Neural progenitor cell (in vitro differentiated cells): ENCODE measurements around the gene ZCCHC7. TPM values are rescaled to one million over a fixed set of nuclear protein-coding genes. Genes with fewer than 3 reads are reported as not detected.

ENCODE experiments used
- DNase-seq: peaks from one replicate; pipeline ENCODE4 v3.0.0-alpha.2; 2016; ENCODE audit warnings: low spot score
- H2AFZ ChIP-seq: fragments of 200-600 bp; sonication (generic); replicated peaks from 2 replicates; pipeline ENCODE4 v1.6.1; 2016; ENCODE audit warnings: antibody characterized with exemption
- H3F3A ChIP-seq: fragments of 200-600 bp; sonication (generic); 2 replicates; pipeline ENCODE4 v1.6.1; 2016; ENCODE audit warnings: antibody characterized with exemption, low read depth
- H3K27ac ChIP-seq: fragments of 200-600 bp; sonication (generic); 2 replicates; pipeline ENCODE4 v1.5.1; 2016; ENCODE audit warnings: mild to moderate bottlenecking
- H3K27me3 ChIP-seq: fragments of 200-600 bp; sonication (generic); 2 replicates; pipeline ENCODE4 v1.6.1; 2016; ENCODE audit warnings: mild to moderate bottlenecking, moderate library complexity
- H3K36me3 ChIP-seq: fragments of 200-600 bp; sonication (generic); 2 replicates; pipeline ENCODE4 v1.5.1; 2016
- H3K4me1 ChIP-seq: fragments of 200-600 bp; sonication (generic); 2 replicates; pipeline ENCODE4 v1.6.1; 2016; ENCODE audit warnings: mixed run types
- H3K4me2 ChIP-seq: fragments of 200-600 bp; sonication (generic); 2 replicates; pipeline ENCODE4 v1.6.1; 2016
- H3K4me3 ChIP-seq: fragments of 200-600 bp; sonication (generic); 2 replicates; pipeline ENCODE4 v1.5.1; 2016
- H3K79me2 ChIP-seq: fragments of 200-600 bp; sonication (generic); 2 replicates; pipeline ENCODE4 v1.6.1; 2016; ENCODE audit warnings: low read depth
- H3K9ac ChIP-seq: fragments of 200-600 bp; sonication (generic); 2 replicates; pipeline ENCODE4 v1.6.1; 2016
- H3K9me3 ChIP-seq: fragments of 200-600 bp; sonication (generic); 2 replicates; pipeline ENCODE4 v1.5.1; 2016; ENCODE audit warnings: low read depth
- H4K20me1 ChIP-seq: fragments of 200-600 bp; sonication (generic); 2 replicates; pipeline ENCODE4 v1.6.1; 2016; ENCODE audit warnings: low read depth
- H3K27ac Mint-ChIP-seq: 3 replicates; pipeline ENCODE4 v1.8.0; 2021; ENCODE audit warnings: mixed read lengths
- H3K27me3 Mint-ChIP-seq: 2 replicates; pipeline ENCODE4 v1.8.0; 2022; ENCODE audit warnings: low read depth, mild to moderate bottlenecking, inconsistent platforms, moderate library complexity, mixed read lengths; ENCODE audit not compliant: insufficient read depth
- H3K36me3 Mint-ChIP-seq: 3 replicates; pipeline ENCODE4 v1.8.0; 2021; ENCODE audit warnings: mixed read lengths
- H3K4me1 Mint-ChIP-seq: 3 replicates; pipeline ENCODE4 v1.8.0; 2021; ENCODE audit warnings: mixed read lengths
- H3K4me3 Mint-ChIP-seq: 3 replicates; pipeline ENCODE4 v1.8.0; 2021; ENCODE audit warnings: mild to moderate bottlenecking, moderate library complexity, mixed read lengths
- H3K9me3 Mint-ChIP-seq: 3 replicates; pipeline ENCODE4 v1.8.0; 2020; ENCODE audit warnings: mixed read lengths
- EZH2 ChIP-seq: fragments of 200-600 bp; sonication (generic); IDR thresholded peaks from 2 replicates; pipeline ENCODE4 v1.6.1; 2017; ENCODE audit warnings: antibody characterized with exemption, mild to moderate bottlenecking, moderate library complexity
- EZH2phosphoT487 ChIP-seq: fragments of 200-600 bp; sonication (generic); IDR thresholded peaks from 2 replicates; pipeline ENCODE4 v1.6.1; 2017; ENCODE audit warnings: antibody characterized with exemption
- total RNA-seq: library from RNA; depleted of rRNA; stranded (reverse); fragments of >200 nt; gene quantifications from 2 replicates; pipeline ENCODE4 v1.2.3, GENCODE V29; 2015; ENCODE audit warnings: low replicate concordance
- TF ChIP-seq, protein P1 (sequence below): fragments of 200-600 bp; sonication (generic); IDR thresholded peaks from 2 replicates; pipeline ENCODE4 v1.5.1; 2017; ENCODE audit warnings: antibody characterized with exemption, mild to moderate bottlenecking

Gene ZCCHC7
- total RNA-seq, 1 donor from 2014 or later = 27.6 TPM

DNA sequence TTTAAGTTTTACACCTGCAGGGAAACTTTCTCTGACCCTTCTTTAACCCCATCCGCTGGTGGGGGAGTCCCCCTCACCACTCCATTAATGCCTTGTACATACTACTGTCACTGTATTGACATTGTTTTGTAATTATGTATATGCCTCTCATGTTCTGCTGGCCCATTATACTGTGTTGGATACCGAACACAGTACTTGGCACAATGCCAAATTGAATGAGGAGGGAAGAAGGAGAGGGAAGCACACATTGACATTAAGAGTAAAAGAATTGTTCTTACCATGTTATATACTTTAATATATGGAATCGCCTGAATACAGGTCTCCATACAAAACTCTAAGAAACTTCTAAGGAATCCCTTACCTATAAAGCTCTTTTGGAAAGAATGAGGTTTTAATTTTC is 228.5 kb downstream of the ZCCHC7 start:
- Histone ChIP-seq H3K4me1 (no peaks in the 10 kb centered on the region), H3F3A (no peaks in the 10 kb centered on the region), H3K79me2 (no peaks in the 10 kb centered on the region), H3K4me2 (no peak overlapping the region), H3K27ac (no peak overlapping the region), H3K9ac (no peak overlapping the region), H2AFZ (no peak overlapping the region), H3K9me3 (no peaks in the 10 kb centered on the region), H3K36me3 (no peaks in the 10 kb centered on the region), H3K4me3 (no peak overlapping the region), H4K20me1 (no peaks in the 10 kb centered on the region), H3K27me3 (no peaks in the 10 kb centered on the region)
- Mint-ChIP-seq H3K4me1 (no peaks in the 10 kb centered on the region), H3K9me3 (no peaks in the 10 kb centered on the region), H3K4me3 (no peak overlapping the region), H3K27ac (no peak overlapping the region), H3K36me3 (peaks cover 12% of the 10 kb centered on the region), H3K27me3 (no peaks in the 10 kb centered on the region)
- TF ChIP-seq EZH2 (no peak), EZH2phosphoT487 (no peak)
- TF ChIP-seq, protein P1, sequence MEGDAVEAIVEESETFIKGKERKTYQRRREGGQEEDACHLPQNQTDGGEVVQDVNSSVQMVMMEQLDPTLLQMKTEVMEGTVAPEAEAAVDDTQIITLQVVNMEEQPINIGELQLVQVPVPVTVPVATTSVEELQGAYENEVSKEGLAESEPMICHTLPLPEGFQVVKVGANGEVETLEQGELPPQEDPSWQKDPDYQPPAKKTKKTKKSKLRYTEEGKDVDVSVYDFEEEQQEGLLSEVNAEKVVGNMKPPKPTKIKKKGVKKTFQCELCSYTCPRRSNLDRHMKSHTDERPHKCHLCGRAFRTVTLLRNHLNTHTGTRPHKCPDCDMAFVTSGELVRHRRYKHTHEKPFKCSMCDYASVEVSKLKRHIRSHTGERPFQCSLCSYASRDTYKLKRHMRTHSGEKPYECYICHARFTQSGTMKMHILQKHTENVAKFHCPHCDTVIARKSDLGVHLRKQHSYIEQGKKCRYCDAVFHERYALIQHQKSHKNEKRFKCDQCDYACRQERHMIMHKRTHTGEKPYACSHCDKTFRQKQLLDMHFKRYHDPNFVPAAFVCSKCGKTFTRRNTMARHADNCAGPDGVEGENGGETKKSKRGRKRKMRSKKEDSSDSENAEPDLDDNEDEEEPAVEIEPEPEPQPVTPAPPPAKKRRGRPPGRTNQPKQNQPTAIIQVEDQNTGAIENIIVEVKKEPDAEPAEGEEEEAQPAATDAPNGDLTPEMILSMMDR = no peak
- DNase-seq = no peak

DNA sequence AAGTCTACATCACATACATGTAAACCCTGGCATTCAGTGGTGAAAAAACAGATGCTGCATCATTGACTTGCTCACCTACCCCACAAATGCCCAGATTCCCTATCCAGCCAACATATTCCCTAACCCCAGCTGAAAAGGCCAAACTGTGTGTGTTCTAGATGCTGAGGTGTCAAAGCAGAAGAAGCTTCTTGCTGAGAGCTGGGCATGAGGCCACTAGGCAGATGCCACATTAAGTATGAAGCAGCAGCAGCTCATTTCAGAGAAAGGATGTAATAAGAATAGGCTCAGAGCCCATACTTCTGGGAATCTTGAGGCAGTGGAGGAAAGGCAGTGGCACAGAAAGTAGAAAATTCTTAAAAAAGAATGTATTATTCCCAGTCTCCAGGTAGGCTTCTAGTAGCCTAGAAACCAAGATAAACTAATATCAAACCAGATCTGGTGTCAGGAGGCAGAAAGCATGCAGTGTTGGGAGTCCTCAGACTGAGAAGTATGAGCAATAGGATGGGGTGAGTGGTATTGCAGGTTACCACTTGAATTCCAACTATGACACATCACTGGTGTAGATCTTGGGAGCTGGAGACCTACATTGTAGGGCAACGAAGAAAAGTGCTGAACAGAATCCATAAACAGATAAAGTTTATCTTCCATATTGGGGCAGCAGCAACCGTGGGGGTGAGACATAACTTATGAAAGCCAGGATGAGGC is 230.3 kb downstream of the ZCCHC7 start:
- no peaks in the 10 kb centered on the region for H3K27me3 Mint-ChIP-seq
- Histone ChIP-seq H3K79me2 (no peaks in the 10 kb centered on the region), H4K20me1 (no peaks in the 10 kb centered on the region), H2AFZ (no peak overlapping the region), H3K9ac (no peak overlapping the region), H3K4me3 (no peak overlapping the region), H3K4me2 (no peak overlapping the region), H3K36me3 (no peaks in the 10 kb centered on the region), H3F3A (no peaks in the 10 kb centered on the region), H3K27ac (no peak overlapping the region), H3K9me3 (no peaks in the 10 kb centered on the region), H3K27me3 (no peaks in the 10 kb centered on the region), H3K4me1 (no peaks in the 10 kb centered on the region)
- H3K9me3 Mint-ChIP-seq = no peaks in the 10 kb centered on the region
- H3K4me1 Mint-ChIP-seq = no peaks in the 10 kb centered on the region
- no peak overlapping the region for H3K27ac Mint-ChIP-seq
- H3K36me3 Mint-ChIP-seq = peaks cover 15% of the 10 kb centered on the region
- no peak for DNase-seq
- TF ChIP-seq EZH2phosphoT487 (no peak), EZH2 (no peak)
- TF ChIP-seq, protein P1 = no peak
- H3K4me3 Mint-ChIP-seq = no peak overlapping the region

DNA sequence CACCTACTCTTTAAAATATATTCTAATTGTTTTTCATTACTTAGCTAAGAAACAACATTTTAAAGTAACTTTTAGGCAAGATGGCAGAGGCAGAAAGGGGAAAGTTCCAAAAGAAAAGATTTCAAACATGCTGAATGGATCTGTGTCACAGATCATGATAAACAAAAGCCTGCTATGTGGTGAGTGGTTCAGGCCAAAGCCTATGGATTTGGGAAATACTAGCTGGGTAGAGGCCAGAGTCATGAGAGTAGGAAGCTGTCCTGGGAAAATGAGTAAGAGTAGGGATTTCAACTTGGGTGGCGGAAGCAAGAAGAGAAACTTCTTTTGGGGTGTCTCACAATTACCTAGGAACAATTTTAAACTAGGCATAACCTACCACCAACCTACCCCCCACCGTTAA is 233.4 kb downstream of the ZCCHC7 start:
- H3K9me3 Mint-ChIP-seq = no peaks in the 10 kb centered on the region
- H3K4me3 ChIP-seq = no peak overlapping the region
- H3K9ac ChIP-seq = no peak overlapping the region
- no peak overlapping the region for H3K27ac ChIP-seq
- H3K9me3 ChIP-seq = no peaks in the 10 kb centered on the region
- peaks cover 15% of the 10 kb centered on the region for H3K36me3 Mint-ChIP-seq
- H3K27ac Mint-ChIP-seq = no peak overlapping the region
- H3K79me2 ChIP-seq = no peaks in the 10 kb centered on the region
- no peak overlapping the region for H2AFZ ChIP-seq
- H3K27me3 ChIP-seq = no peaks in the 10 kb centered on the region
- H3K4me3 Mint-ChIP-seq = no peak overlapping the region
- H4K20me1 ChIP-seq = no peaks in the 10 kb centered on the region
- no peaks in the 10 kb centered on the region for H3K4me1 ChIP-seq
- TF ChIP-seq EZH2 (no peak), EZH2phosphoT487 (no peak)
- TF ChIP-seq, protein P1 = no peak
- peaks cover 5% of the 10 kb centered on the region for H3K4me1 Mint-ChIP-seq
- no peaks in the 10 kb centered on the region for H3F3A ChIP-seq
- no peak overlapping the region for H3K4me2 ChIP-seq
- no peak for DNase-seq
- no peaks in the 10 kb centered on the region for H3K27me3 Mint-ChIP-seq
- H3K36me3 ChIP-seq = no peaks in the 10 kb centered on the region
